NB4 (cell line): ENCODE data around the gene KRTAP4-2.
"Not testable (repeated sequence)": the region's sequence is repeated elsewhere in the genome, so short reads cannot be mapped to it uniquely, and the experiment has no call there.

Experiments used
- DNase-seq: peaks from one replicate; pipeline ENCODE4 v3.0.0; 2010; ENCODE audit warnings: low read depth
- H3K4me3 ChIP-seq: one replicate; pipeline ENCODE4 v1.5.1; 2011; ENCODE audit warnings: mild to moderate bottlenecking, low read depth, low read length, moderate library complexity
- CTCF ChIP-seq: IDR thresholded peaks from one replicate; pipeline ENCODE4 v1.5.1; 2012; ENCODE audit warnings: low read depth, low read length
- MYC ChIP-seq: IDR thresholded peaks from 2 replicates; pipeline ENCODE4 v1.6.1; 2011; ENCODE audit warnings: low read depth, low read length
- POLR2A ChIP-seq: IDR thresholded peaks from 2 replicates; pipeline ENCODE4 v1.6.1; 2011; ENCODE audit warnings: mild to moderate bottlenecking; ENCODE audit not compliant: insufficient read length; ENCODE audit errors: extremely low read depth
- TF ChIP-seq, protein P1 (sequence below): IDR thresholded peaks from 2 replicates; pipeline ENCODE4 v1.6.1; 2011; ENCODE audit warnings: low read depth, low read length

The KRTAP4-2 gene

DNA sequence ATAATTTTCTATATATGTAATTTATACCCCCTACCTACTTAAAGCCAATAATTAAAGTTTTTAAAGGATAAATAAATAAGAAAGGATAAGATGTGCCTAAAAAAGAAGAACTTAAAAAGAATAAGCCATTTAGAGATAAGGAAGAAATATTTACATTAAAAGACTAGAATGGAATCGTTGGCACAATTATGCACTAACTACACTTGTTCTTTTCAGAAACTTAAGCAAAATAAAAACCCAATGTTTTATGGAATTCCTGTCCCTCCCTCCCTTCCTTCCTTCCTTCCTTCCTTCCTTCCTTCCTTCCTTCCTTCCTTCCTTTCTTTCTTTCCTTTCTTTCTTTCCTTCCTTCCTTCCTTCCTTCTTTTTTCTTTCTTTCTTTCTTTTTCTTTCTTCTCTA, 33.2 kb downstream of the KRTAP4-2 start:
- no peak for TF ChIP-seq MYC
- TF ChIP-seq, protein P1, sequence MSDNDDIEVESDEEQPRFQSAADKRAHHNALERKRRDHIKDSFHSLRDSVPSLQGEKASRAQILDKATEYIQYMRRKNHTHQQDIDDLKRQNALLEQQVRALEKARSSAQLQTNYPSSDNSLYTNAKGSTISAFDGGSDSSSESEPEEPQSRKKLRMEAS, result no peak
- TF ChIP-seq POLR2A, result no peak
- TF ChIP-seq CTCF, result no peak
- no peak for DNase-seq
- H3K4me3 ChIP-seq, result no peak overlapping the region

DNA sequence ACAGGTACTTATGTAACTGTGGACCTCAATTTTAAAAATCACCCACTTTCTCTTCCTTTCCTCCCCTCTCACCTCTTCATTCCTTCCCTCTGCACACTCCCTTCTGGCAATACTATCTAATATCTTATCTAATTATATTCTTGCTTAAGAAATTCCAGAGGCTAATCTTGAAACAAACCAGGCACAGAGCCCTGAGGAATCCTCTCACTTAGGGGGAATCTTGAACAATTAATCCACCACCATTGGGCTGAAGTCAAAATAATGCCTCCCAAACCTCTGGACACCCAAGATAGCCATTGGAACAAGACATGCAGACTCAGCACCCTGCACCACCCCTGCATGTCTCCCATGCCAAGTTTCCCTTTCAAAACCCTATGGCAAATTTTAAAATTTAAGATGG, 36.7 kb downstream of the KRTAP4-2 start:
- no peak for DNase-seq
- TF ChIP-seq CTCF (no peak), MYC (no peak), POLR2A (no peak)
- TF ChIP-seq, protein P1, result no peak
- no peak overlapping the region for H3K4me3 ChIP-seq

- TF ChIP-seq, protein P1, result no peak
- TF ChIP-seq MYC (no peak), POLR2A (no peak), CTCF (no peak)
- no peak within 1 kb of the TSS for H3K4me3 ChIP-seq
- DNase-seq, result no peak
Observed at GRCh38 chr17:41140360-41141131, 37.5 kb downstream of the KRTAP4-2 start, which contains the start of gene KRTAP4-6. TSS of gene KRTAP4-6 (minus strand) at chr17:41140544. CDS start at chr17:41140487, 57 bp downstream.

- DNase-seq, H3K4me3 ChIP-seq: not testable (repeated sequence)
Observed at GRCh38 chr17:41139865-41140264, 38.2 kb downstream of the KRTAP4-2 start.

GRCh38 chr17:41133880-41134735, 43.9 kb downstream of the KRTAP4-2 start:
- TF ChIP-seq POLR2A (no peak), MYC (no peak), CTCF (no peak)
- TF ChIP-seq, protein P1, result no peak
- H3K4me3 ChIP-seq, result no peak overlapping the region
- no peak for DNase-seq

GRCh38 chr17:41131979-41132378, 46.0 kb downstream of the KRTAP4-2 start:
- no peak for DNase-seq
- TF ChIP-seq POLR2A, result no peak
- TF ChIP-seq CTCF, result no peak
- no peak for TF ChIP-seq MYC
- TF ChIP-seq, protein P1, result no peak

More at GRCh38 chr17:41131979-41132378, 46.0 kb downstream of the KRTAP4-2 start:
- H3K4me3 ChIP-seq, result no peak overlapping the region
